PC-3 (cell line): ENCODE data around the gene UGT2B15.
"Not testable (repeated sequence)": the region's sequence is repeated elsewhere in the genome, so short reads cannot be mapped to it uniquely, and the experiment has no call there.

ENCODE experiments used
- EZH2 ChIP-seq: fragments of 300-600 bp; sonication (generic); IDR thresholded peaks from one replicate; pipeline ENCODE4 v1.6.1; 2017; ENCODE audit warnings: antibody characterized with exemption, mild to moderate bottlenecking, low read length; ENCODE audit not compliant: unreplicated experiment
- EZH2phosphoT487 ChIP-seq: fragments of 300-600 bp; sonication (generic); IDR thresholded peaks from 2 replicates; pipeline ENCODE4 v1.6.1; 2018; ENCODE audit warnings: mild to moderate bottlenecking, antibody characterized with exemption, low read length, borderline replicate concordance
- TF ChIP-seq, protein P1 (sequence below): fragments of 300-600 bp; sonication (generic); conservative IDR thresholded peaks from 2 replicates; pipeline ENCODE4 v1.5.1; 2017; ENCODE audit warnings: antibody characterized with exemption, low read depth, mild to moderate bottlenecking, low read length

DNA sequence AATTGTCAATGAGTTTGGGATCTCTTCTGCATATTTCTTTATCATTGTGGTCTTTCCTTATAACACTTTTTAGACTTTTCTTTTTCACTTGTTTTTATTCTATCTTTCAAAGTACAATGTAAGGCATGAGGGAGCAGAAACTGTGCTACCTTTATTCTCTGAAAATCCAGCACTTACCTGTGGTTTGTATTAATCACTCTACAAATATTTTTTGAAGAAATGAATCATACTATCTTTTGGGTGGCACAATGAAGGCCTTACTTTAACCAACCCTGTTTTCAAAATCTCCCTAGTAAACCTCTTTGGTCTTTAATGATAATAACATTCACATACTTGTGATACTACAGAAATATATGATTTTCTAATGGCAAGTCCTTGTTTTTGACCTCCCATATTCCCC, 2.9 kb downstream of the UGT2B15 start:
- TF ChIP-seq, protein P1, sequence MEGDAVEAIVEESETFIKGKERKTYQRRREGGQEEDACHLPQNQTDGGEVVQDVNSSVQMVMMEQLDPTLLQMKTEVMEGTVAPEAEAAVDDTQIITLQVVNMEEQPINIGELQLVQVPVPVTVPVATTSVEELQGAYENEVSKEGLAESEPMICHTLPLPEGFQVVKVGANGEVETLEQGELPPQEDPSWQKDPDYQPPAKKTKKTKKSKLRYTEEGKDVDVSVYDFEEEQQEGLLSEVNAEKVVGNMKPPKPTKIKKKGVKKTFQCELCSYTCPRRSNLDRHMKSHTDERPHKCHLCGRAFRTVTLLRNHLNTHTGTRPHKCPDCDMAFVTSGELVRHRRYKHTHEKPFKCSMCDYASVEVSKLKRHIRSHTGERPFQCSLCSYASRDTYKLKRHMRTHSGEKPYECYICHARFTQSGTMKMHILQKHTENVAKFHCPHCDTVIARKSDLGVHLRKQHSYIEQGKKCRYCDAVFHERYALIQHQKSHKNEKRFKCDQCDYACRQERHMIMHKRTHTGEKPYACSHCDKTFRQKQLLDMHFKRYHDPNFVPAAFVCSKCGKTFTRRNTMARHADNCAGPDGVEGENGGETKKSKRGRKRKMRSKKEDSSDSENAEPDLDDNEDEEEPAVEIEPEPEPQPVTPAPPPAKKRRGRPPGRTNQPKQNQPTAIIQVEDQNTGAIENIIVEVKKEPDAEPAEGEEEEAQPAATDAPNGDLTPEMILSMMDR: not testable (repeated sequence)
- not testable (repeated sequence) for TF ChIP-seq EZH2, EZH2phosphoT487
